ENCODE measurements around the gene PDE2A.

PDE2A gene

GRCh38 chr11:72534371-72535193 is 139.6 kb downstream of the PDE2A start:
- no peak for DNase-seq

GRCh38 chr11:72529068-72529467 is 145.2 kb downstream of the PDE2A start:
- no peak for DNase-seq

GRCh38 chr11:72528121-72528520 is 146.1 kb downstream of the PDE2A start:
- no peak for DNase-seq
